Glomerular visceral epithelial cell (primary cell): Measurements from ENCODE around the gene LRRFIP2.
"Not testable (repeated sequence)": the region's sequence is repeated elsewhere in the genome, so short reads cannot be mapped to it uniquely, and the experiment has no call there.

Source experiments
- DNase-seq: peaks from one replicate; pipeline ENCODE4 v3.0.0-alpha.2; 2016; ENCODE audit errors: extremely low spot score

The LRRFIP2 gene

GRCh38 chr3:37143821-37144220 lies 30.6 kb downstream of the LRRFIP2 start:
- DNase-seq, result no peak

GRCh38 chr3:37141676-37142075 lies 32.7 kb downstream of the LRRFIP2 start:
- DNase-seq, result no peak

- no peak for DNase-seq
Measured at GRCh38 chr3:37140899-37141541, 33.4 kb downstream of the LRRFIP2 start.

GRCh38 chr3:37139567-37140052 lies 34.8 kb downstream of the LRRFIP2 start:
- DNase-seq, result no peak

DNA sequence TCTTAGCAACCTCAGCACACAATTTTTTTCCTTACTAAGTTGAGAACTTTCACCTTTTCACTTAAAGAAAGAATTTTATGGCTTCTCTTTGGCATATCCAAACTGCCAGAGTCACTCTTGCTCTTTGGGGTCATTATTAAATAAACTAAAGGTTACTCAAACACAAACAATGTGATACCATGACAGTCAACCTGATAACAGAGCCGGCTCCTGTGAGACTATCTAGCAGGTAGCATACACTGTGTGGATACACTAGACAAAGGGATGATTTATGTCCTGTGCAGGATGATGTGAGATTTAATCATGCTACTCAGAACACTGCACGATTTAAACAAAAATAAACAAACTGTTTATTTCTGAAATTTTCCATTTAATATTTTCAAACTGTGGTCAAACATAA lies 35.6 kb downstream of the LRRFIP2 start:
- DNase-seq, result no peak

- DNase-seq, result no peak
Measured at GRCh38 chr3:37137516-37137915, 36.9 kb downstream of the LRRFIP2 start.

- DNase-seq, result no peak
Measured at GRCh38 chr3:37136067-37136466, 38.3 kb downstream of the LRRFIP2 start.

DNA sequence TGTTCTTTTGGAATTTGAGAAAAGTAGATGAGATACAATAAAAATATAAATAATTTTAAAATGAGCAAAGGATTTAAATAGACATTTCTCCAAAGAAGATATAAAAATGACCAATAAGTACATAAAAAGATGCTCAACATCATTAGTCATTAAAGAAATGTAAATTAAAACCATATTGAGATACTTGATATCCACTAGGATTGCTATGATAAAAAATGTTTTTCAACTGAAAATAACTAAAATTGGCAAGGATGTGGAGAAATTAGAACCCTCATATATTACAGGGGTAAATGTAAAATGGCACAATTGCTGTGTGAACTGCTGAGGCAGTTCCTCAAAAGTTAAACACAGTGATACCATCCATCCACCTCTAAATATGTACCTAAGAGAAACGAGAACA lies 38.8 kb downstream of the LRRFIP2 start:
- no peak for DNase-seq

GRCh38 chr3:37132334-37132733 lies 42.0 kb downstream of the LRRFIP2 start:
- DNase-seq, result no peak

DNA sequence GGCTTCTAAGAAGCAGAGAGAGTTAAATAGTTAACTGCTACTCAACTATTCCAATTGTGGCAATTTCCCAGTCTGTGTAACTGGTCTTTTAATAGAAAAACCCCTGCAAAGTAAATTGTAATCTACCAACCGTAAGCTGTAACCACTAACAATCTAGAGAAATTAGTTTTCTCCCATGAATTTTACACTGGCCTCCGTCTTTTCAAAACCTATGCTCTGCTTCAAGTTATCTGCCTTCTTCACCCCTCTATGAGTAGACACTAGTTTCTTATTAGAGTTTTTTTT lies 42.6 kb downstream of the LRRFIP2 start:
- DNase-seq, result no peak

GRCh38 chr3:37130984-37131859 lies 43.2 kb downstream of the LRRFIP2 start:
- no peak for DNase-seq

DNA sequence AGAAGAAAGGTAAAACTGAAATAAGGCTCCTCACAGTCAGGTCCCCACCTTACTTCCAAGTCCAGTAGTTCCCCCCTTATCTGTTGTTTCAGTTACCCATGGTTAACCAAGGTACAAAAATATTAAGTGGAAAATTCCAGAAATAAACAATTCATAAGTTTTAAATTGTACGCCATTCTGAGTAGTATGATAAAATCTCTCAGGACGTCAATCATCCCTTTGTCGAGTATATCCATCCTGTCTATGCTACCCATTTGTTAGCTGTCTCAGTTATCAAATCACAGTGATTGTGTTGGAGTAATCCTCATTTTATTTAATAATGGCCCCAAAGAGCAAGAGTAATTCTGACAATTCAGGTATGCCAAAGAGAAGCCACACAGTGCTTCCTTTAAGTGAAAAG lies 43.9 kb downstream of the LRRFIP2 start:
- no peak for DNase-seq

DNA sequence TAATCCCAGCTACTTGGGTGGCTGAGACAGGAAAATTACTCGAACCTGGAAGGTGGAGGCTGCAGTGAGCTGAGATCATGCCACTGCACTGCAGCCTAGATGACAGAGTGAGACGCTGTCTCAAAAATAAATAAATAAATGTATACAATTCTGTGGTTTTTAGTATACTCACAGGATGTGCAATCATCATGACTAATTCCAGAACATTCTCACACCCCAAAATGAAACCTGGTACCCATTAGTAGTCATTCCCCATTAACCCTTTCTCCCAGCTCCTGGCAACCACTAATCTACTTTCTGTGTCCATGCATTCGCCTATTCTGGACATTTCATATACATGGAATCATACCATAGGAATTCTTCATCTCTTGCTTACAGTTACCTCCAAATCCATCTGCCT lies 44.5 kb downstream of the LRRFIP2 start:
- peak; percentile 8 for DNase-seq

DNA sequence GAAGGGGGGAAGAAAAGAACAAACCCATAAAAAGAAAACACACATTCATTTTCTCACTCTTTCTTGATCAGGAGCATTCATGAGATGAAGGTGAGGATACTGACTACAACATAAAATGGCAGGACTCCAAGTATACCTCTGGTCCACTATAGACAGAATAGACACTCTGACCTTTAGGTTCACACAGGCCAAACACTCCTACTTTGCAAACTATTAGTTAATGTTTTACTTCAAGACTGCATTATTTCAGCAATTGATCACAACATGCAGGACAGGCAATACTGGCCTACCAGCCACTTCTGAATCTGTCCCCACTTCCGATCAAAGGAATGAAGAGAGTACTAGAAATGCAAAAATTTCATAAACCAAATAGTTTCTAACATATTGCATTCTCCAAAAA lies 47.0 kb downstream of the LRRFIP2 start:
- DNase-seq, result no peak

- no peak for DNase-seq
Measured at GRCh38 chr3:37126856-37127255, 47.5 kb downstream of the LRRFIP2 start.

GRCh38 chr3:37125195-37126073 lies 48.9 kb downstream of the LRRFIP2 start:
- DNase-seq, result no peak

DNA sequence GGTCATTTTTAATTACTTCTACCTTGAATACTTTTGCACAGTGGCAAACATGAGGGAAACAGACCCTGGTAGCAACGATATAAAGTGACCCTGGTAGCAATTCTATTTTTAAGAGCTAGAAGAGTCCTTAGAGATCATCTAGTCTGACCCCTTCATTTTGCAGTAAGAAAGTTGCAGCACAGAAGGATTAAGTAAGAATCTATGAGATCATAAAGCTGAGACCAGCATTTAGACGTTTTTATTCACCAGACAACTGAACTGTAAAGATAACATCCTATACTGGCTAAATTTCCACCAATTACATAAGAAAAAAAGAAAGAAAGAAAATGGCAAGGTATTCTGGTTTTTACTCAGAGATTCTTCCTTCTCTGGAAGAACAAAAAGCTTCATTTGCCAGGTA lies 49.9 kb downstream of the LRRFIP2 start:
- no peak for DNase-seq

- no peak for DNase-seq
Measured at GRCh38 chr3:37123292-37123691, 51.1 kb downstream of the LRRFIP2 start.

GRCh38 chr3:37122069-37122468 lies 52.3 kb downstream of the LRRFIP2 start:
- not testable (repeated sequence) for DNase-seq

DNA sequence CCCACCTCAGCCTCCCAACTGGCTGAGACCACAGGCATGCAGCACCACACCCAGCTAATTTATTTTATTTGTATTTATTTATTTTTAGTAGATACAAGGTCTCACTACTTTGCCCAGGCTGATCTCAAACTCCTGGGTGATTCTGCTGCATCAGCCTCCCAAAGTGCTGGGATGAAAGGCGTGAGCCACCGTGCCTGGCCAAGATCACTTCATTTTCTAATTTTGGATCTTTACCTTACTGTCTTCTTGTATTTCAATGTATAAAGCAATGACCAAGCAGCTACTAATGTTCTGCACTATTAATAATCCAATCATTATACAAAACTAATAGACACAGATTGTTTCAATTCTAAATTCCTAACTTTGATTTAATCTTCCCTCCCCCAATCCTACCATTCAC lies 56.2 kb downstream of the LRRFIP2 start:
- DNase-seq, result no peak

- no peak for DNase-seq
Measured at GRCh38 chr3:37117548-37117947, 56.8 kb downstream of the LRRFIP2 start.

DNA sequence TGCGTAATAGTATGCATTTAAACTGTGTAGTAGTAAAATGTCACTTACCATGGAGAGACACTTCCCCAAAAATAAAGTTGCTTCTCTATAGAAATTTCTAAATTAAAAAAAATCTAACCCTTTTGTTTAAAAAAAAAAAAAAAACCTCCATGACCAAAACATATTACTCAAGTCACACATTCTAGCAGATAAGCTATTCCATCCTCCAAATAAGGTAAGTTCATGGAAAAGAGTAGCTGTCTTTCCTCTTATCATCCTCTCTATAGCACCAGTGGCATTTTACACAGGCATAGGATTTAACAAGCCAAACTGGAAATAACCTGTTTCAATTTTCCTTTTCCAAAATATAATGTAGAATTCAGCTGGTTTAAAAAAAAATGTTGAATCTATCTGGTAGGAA lies 57.4 kb downstream of the LRRFIP2 start:
- DNase-seq, result no peak
